ENCODE results near the gene LY6G6C. TPM values are rescaled to one million over a fixed set of nuclear protein-coding genes. Genes with fewer than 3 reads are reported as not detected.

LY6G6C gene
- total and polyA plus RNA-seq, 2 of the 13 experiments (the other 11 are each of a cell fraction or from before 2014, with no cell fraction given): 0.15 TPM; not detected in 1

GRCh38 chr6:31762356-31762755 lies 40.8 kb upstream of the LY6G6C start, which contains the start of gene SAPCD1:
SAPCD1 (plus strand) TSS chr6:31762656; CDS start chr6:31763055, 399 bp downstream.
- ATAC-seq (no peak), FAIRE-seq (no peak), DNase-seq (ENCODE audit: low spot score) (no peak)
- 77% methylated on average over 4 of the region's 4 CpGs for WGBS (ENCODE audit: low lambda C conversion rate)
- Histone ChIP-seq H3K9ac (ENCODE audit: insufficient read depth, low read depth, low read length) (no peak within 1 kb of the TSS), H3K36me3 (replicated peaks in 1 of 2; ENCODE audit: control insufficient read depth in 1 of 2, insufficient read depth in 2 of 2, low read length in 2 of 2) (peaks cover 0 to 2% of the 10 kb centered on the region in 2 experiments; a peak in 3 of 5 replicates), H3K4me3 (replicated peaks in 1 of 3; ENCODE audit: insufficient read depth in 1 of 3, low read depth in 2 of 3, low read length in 3 of 3) (no peak within 1 kb of the TSS), H3K4me2 (ENCODE audit: low read depth, low read length) (no peak within 1 kb of the TSS), H3K27ac (ENCODE audit: extremely low read length, insufficient read depth, low read length) (no peak within 1 kb of the TSS), H3K9me3 (ENCODE audit: low read length) (no peaks in the 10 kb centered on the region), H4K20me1 (ENCODE audit: insufficient read depth, low read length) (no peaks in the 10 kb centered on the region), H3K27me3 (ENCODE audit: control insufficient read depth in 1 of 2, insufficient read depth in 2 of 2, low read length in 2 of 2) (no peaks in the 10 kb centered on the region), H3K4me1 (ENCODE audit: insufficient read depth, low read length) (peaks cover 45% of the 10 kb centered on the region), H2AFZ (ENCODE audit: low read length) (no peak within 1 kb of the TSS), H3K79me2 (ENCODE audit: insufficient read depth, low read length) (no peaks in the 10 kb centered on the region)
- ChIA-PET POLR2A (interaction anchor here (1.0 to 11.5 kb wide), 3 partner anchors 24 to 25 kb away, joined by 3 to 96 read pairs (median 10); partner anchors contain the start of genes CLIC1 and MSH5), CTCF (ENCODE audit: low intra/inter-chr PET ratio, low total read pairs) (no interaction called here)
- intact Hi-C loops (cut with micrococcal nuclease; ENCODE audit: unreplicated experiment) (no loop called here), in situ Hi-C loops (cut with HindIII; ENCODE audit: extremely low pct_ligation_motif_present, low pct_unique_long_range_greater_than_20kb) (no loop called here)
- TF ChIP-seq ZNF296 (CRISPR knock-in tag; conservative IDR thresholded peaks at IDR 0.05): no peak
- no peak for TF ChIP-seq MIER2 (CRISPR knock-in tag; IDR thresholded peaks at IDR 0.05)
- no peak for TF ChIP-seq ZNF101 (CRISPR knock-in tag; IDR thresholded peaks at IDR 0.05; ENCODE audit: borderline replicate concordance, low read depth)
- no peak for TF ChIP-seq ZNF720 (CRISPR knock-in tag; IDR thresholded peaks at IDR 0.05)
- no peak for TF ChIP-seq NRL (CRISPR knock-in tag; IDR thresholded peaks at IDR 0.05; ENCODE audit: borderline replicate concordance)
- TF ChIP-seq HINFP (CRISPR knock-in tag; IDR thresholded peaks at IDR 0.05; ENCODE audit: low read depth): no peak
- no peak for TF ChIP-seq FOXA3 (CRISPR knock-in tag; IDR thresholded peaks at IDR 0.05)
- no peak for TF ChIP-seq MXI1 (IDR thresholded peaks at IDR 0.05; ENCODE audit: borderline replicate concordance, low read depth, low read length)
- TF ChIP-seq ZBTB3 (CRISPR knock-in tag; IDR thresholded peaks at IDR 0.05; ENCODE audit: borderline replicate concordance, low read depth): no peak
- no peak for TF ChIP-seq ISX (CRISPR knock-in tag; conservative IDR thresholded peaks at IDR 0.05)
- TF ChIP-seq ATF2 (CRISPR knock-in tag; IDR thresholded peaks at IDR 0.05): no peak
- no peak for TF ChIP-seq ZNF775 (CRISPR knock-in tag; IDR thresholded peaks at IDR 0.05; ENCODE audit: borderline replicate concordance)
- TF ChIP-seq KLF11 (CRISPR knock-in tag; IDR thresholded peaks at IDR 0.05): no peak
- TF ChIP-seq RARG (CRISPR knock-in tag; IDR thresholded peaks at IDR 0.05; ENCODE audit: low read depth): no peak
- no peak for TF ChIP-seq SOX13 (IDR thresholded peaks at IDR 0.05)
- TF ChIP-seq SOX13 (CRISPR knock-in tag; conservative IDR thresholded peaks at IDR 0.05 in 1 of 2, IDR thresholded peaks at IDR 0.05 in 1 of 2): no peak
- no peak for TF ChIP-seq CEBPZ (IDR thresholded peaks at IDR 0.05; ENCODE audit: low read length)
- no peak for TF ChIP-seq ZNF251 (CRISPR knock-in tag; IDR thresholded peaks at IDR 0.05)
- TF ChIP-seq RNF2 (conservative IDR thresholded peaks at IDR 0.05; ENCODE audit: low read depth): no peak
- BruUV-seq (replicated peaks): no TSS peak

Measured in HepG2 (cell line).